H1 (cell line): ENCODE results near the gene FAM72A. TPM values are rescaled to one million over a fixed set of nuclear protein-coding genes. Genes with fewer than 3 reads are reported as not detected.
"Not testable (repeated sequence)": the region's sequence is repeated elsewhere in the genome, so short reads cannot be mapped to it uniquely, and the experiment has no call there.

ENCODE experiments used
- CTCF ChIA-PET: fragments of 300-600 bp; sonication (Branson Sonifier 250); formaldehyde crosslinking; loops from one replicate; lab custom pipeline; 2021; ENCODE audit not compliant: partially characterized antibody; lab: Charles Lee
- POLR2A ChIA-PET: fragments of 300-600 bp; sonication (Branson Sonifier 250); formaldehyde crosslinking; loops from one replicate; lab custom pipeline; 2021; ENCODE audit warnings: inconsistent platforms; ENCODE audit not compliant: partially characterized antibody; lab: Charles Lee
- DNase-seq, 2 experiments: peaks; one replicate each; pipeline versions ENCODE4 v3.0.0 to v3.0.0-alpha.2; 2010 to 2022; ENCODE audit warnings: low spot score in 2 of 2, low read depth in 1 of 2, mixed read lengths in 1 of 2
- FAIRE-seq: peaks from 2 replicates; lab custom pipeline; 2011; peaks lifted over from hg19 to GRCh38; lab: Jason Lieb, UNC
- H2AFZ ChIP-seq: 2 replicates; pipeline ENCODE4 v1.8.1; 2012; ENCODE audit warnings: low read length, inconsistent platforms
- H2AK5ac ChIP-seq: 2 replicates; pipeline ENCODE4 v1.6.1; 2013; ENCODE audit warnings: low read depth, low read length
- H2BK120ac ChIP-seq: replicated peaks from 2 replicates; pipeline ENCODE3; 2013; ENCODE audit warnings: low read depth, low read length, inconsistent platforms
- H2BK12ac ChIP-seq: 2 replicates; pipeline ENCODE4 v1.6.1; 2013; ENCODE audit warnings: low read depth, low read length
- H2BK15ac ChIP-seq: 2 replicates; pipeline ENCODE4 v1.6.1; 2013; ENCODE audit warnings: low read length
- H2BK20ac ChIP-seq: 2 replicates; pipeline ENCODE4 v1.6.1; 2013; ENCODE audit warnings: low read length
- H2BK5ac ChIP-seq: 2 replicates; pipeline ENCODE4 v1.6.1; 2013; ENCODE audit warnings: low read depth, low read length
- H3K14ac ChIP-seq: 2 replicates; pipeline ENCODE4 v1.6.1; 2013; ENCODE audit warnings: inconsistent platforms; ENCODE audit not compliant: insufficient read length
- H3K18ac ChIP-seq: 2 replicates; pipeline ENCODE4 v1.6.1; 2013; ENCODE audit warnings: low read length; ENCODE audit errors: extremely low read depth
- H3K23ac ChIP-seq: 2 replicates; pipeline ENCODE4 v1.6.1; 2013; ENCODE audit warnings: inconsistent platforms; ENCODE audit not compliant: insufficient read length
- H3K23me2 ChIP-seq: 2 replicates; pipeline ENCODE4 v1.6.1; 2013; ENCODE audit warnings: low read depth, low read length
- H3K27ac ChIP-seq: 2 replicates; pipeline ENCODE4 v1.6.1; 2011; ENCODE audit warnings: low read depth, low read length, inconsistent platforms
- H3K27me3 ChIP-seq, 4 experiments: replicated peaks in 1 of 4; 1 replicate in 1 of 4; 2 replicates in 3 of 4; pipeline versions ENCODE4 v1.6.1 to v1.8.1; 2011 to 2013; ENCODE audit warnings: low read length in 3 of 4, mild to moderate bottlenecking in 3 of 4, inconsistent platforms in 2 of 4, mixed read lengths in 2 of 4, moderate library complexity in 1 of 4; ENCODE audit not compliant: control insufficient read depth in 3 of 4, insufficient read depth in 3 of 4; ENCODE audit errors: extremely low read depth in 1 of 4
- H3K36me3 ChIP-seq, 4 experiments: 2 replicates each; pipeline versions ENCODE4 v1.6.1 to v1.8.1; 2011 to 2013; ENCODE audit warnings: mild to moderate bottlenecking in 4 of 4, low read length in 3 of 4, moderate library complexity in 2 of 4, control low read depth in 1 of 4, inconsistent platforms in 1 of 4; ENCODE audit not compliant: insufficient read depth in 4 of 4, control insufficient read depth in 2 of 4
- H3K4ac ChIP-seq: replicated peaks from 2 replicates; pipeline ENCODE3; 2013; ENCODE audit warnings: low read length, low read depth, mixed read lengths, inconsistent platforms; ENCODE audit not compliant: insufficient read length
- H3K4me1 ChIP-seq, 4 experiments: replicated peaks in 1 of 4; 1 replicate in 1 of 4; 2 replicates in 3 of 4; pipeline versions ENCODE4 v1.6.1 to v1.8.1; 2011 to 2013; ENCODE audit warnings: low read length in 3 of 4, inconsistent platforms in 2 of 4, mixed read lengths in 1 of 4; ENCODE audit not compliant: insufficient read depth in 4 of 4, control insufficient read depth in 3 of 4
- H3K4me2 ChIP-seq, 2 experiments: 2 replicates each; pipeline versions ENCODE4 v1.6.1 to v1.8.1; 2011 to 2013; ENCODE audit warnings: low read depth in 2 of 2, low read length in 2 of 2, control low read depth in 1 of 2, inconsistent platforms in 1 of 2, mild to moderate bottlenecking in 1 of 2; ENCODE audit not compliant: insufficient read depth in 1 of 2
- H3K4me3 ChIP-seq, 4 experiments: fragments of 200-600, 300-600 bp in 1 of 4; sonication (generic), shearing (Covaris generic), sonication (Bioruptor Twin) in 1 of 4; 2 replicates each; pipeline versions ENCODE4 v1.5.1 to v1.8.1; 2011 to 2016; ENCODE audit warnings: low read length in 4 of 4, low read depth in 3 of 4, control low read depth in 2 of 4, inconsistent platforms in 2 of 4, mild to moderate bottlenecking in 2 of 4, mixed read lengths in 1 of 4, moderate library complexity in 1 of 4; ENCODE audit not compliant: insufficient read depth in 2 of 4; ENCODE audit errors: extremely low read depth in 1 of 4
- H3K56ac ChIP-seq: replicated peaks from 2 replicates; pipeline ENCODE3; 2013; ENCODE audit warnings: low read depth, mild to moderate bottlenecking, mixed read lengths, low read length, inconsistent platforms; ENCODE audit not compliant: insufficient read length
- H3K79me1 ChIP-seq: 2 replicates; pipeline ENCODE4 v1.6.1; 2013; ENCODE audit warnings: low read depth, low read length, control low read depth
- H3K79me2 ChIP-seq, 2 experiments: 2 replicates each; pipeline versions ENCODE4 v1.6.1 to v1.8.1; 2012 to 2013; ENCODE audit warnings: low read length in 2 of 2, mild to moderate bottlenecking in 2 of 2, inconsistent platforms in 1 of 2; ENCODE audit not compliant: insufficient read depth in 2 of 2, control insufficient read depth in 1 of 2
- H3K9ac ChIP-seq, 4 experiments: replicated peaks in 1 of 4; 1 replicate in 1 of 4; 2 replicates in 3 of 4; pipeline versions ENCODE4 v1.6.1 to v1.8.1; 2011 to 2013; ENCODE audit warnings: low read depth in 3 of 4, low read length in 3 of 4, control low read depth in 2 of 4, mild to moderate bottlenecking in 2 of 4, moderate library complexity in 2 of 4, inconsistent platforms in 1 of 4; ENCODE audit errors: extremely low read depth in 1 of 4
- H3K9me3 ChIP-seq, 2 experiments: 2 replicates each; pipeline versions ENCODE4 v1.6.1 to v1.8.1; 2012 to 2013; ENCODE audit warnings: mild to moderate bottlenecking in 2 of 2, moderate library complexity in 2 of 2, control low read depth in 1 of 2, inconsistent platforms in 1 of 2, low read depth in 1 of 2, low read length in 1 of 2, mixed read lengths in 1 of 2; ENCODE audit not compliant: insufficient read depth in 2 of 2
- H4K20me1 ChIP-seq, 2 experiments: replicated peaks in 1 of 2; 2 replicates each; pipeline versions ENCODE3 to v1.8.1; 2011 to 2013; ENCODE audit warnings: inconsistent platforms in 2 of 2, low read length in 2 of 2, mild to moderate bottlenecking in 1 of 2; ENCODE audit not compliant: insufficient read depth in 2 of 2, control insufficient read depth in 1 of 2
- H4K5ac ChIP-seq: 2 replicates; pipeline ENCODE4 v1.6.1; 2013; ENCODE audit warnings: low read length, low read depth, mixed read lengths, inconsistent platforms; ENCODE audit not compliant: insufficient read length
- H4K8ac ChIP-seq: 2 replicates; pipeline ENCODE4 v1.8.0; 2013; ENCODE audit warnings: mild to moderate bottlenecking, moderate library complexity, low read length, inconsistent platforms; ENCODE audit not compliant: insufficient read depth; ENCODE audit errors: extremely low read depth
- H4K91ac ChIP-seq: replicated peaks from 2 replicates; pipeline ENCODE3; 2013; ENCODE audit warnings: low read length, mixed read lengths, inconsistent platforms; ENCODE audit not compliant: insufficient read length
- WGBS, 2 experiments: shearing (Covaris generic) in 1 of 2; methylation state at CpG; one replicate each; pipeline versions ENCODE4 v1.1.6 to v1.1.7; 2013 to 2015; ENCODE audit warnings: low lambda C conversion rate in 2 of 2, mixed read lengths in 2 of 2, inconsistent platforms in 1 of 2, low coverage in 1 of 2, missing lambda C conversion rate in 1 of 2; ENCODE audit not compliant: insufficient replicate concordance in 2 of 2, insufficient coverage in 1 of 2, insufficient read length in 1 of 2; ENCODE audit errors: extremely low coverage in 1 of 2, missing lambda C conversion rate in 1 of 2; 5-methylcytosine and 5-hydroxymethylcytosine counted together
- polyA plus RNA-seq, 7 experiments: library from polyadenylated mRNA; depleted of rRNA in 3 of 7; stranded (reverse) in 5 of 7; unstranded in 2 of 7; fragments of >200 nt in 5 of 7; fragments of 200-250 nt in 2 of 7; gene quantifications; 1 replicate in 5 of 7; 2 replicates in 1 of 7; 4 replicates in 1 of 7; pipeline versions ENCODE4 v1.2.1 to v1.2.3, GENCODE V29; 2011 to 2013; ENCODE audit warnings: missing spikeins in 2 of 7, mixed read lengths in 2 of 7
- total RNA-seq: library from RNA; stranded (reverse); fragmentation: NEBNext Ultra II Directional; extraction: Animal tissue kit (Norgen Biotek cat#: 25700); gene quantifications from 2 replicates; pipeline ENCODE4 v1.2.1, GENCODE V29; 2021

The FAM72A gene
- total and polyA plus RNA-seq, 2 of the 8 experiments (the other 6 are each of a cell fraction or from before 2014, with no cell fraction given) = 10.7 to 23.0 TPM

DNA sequence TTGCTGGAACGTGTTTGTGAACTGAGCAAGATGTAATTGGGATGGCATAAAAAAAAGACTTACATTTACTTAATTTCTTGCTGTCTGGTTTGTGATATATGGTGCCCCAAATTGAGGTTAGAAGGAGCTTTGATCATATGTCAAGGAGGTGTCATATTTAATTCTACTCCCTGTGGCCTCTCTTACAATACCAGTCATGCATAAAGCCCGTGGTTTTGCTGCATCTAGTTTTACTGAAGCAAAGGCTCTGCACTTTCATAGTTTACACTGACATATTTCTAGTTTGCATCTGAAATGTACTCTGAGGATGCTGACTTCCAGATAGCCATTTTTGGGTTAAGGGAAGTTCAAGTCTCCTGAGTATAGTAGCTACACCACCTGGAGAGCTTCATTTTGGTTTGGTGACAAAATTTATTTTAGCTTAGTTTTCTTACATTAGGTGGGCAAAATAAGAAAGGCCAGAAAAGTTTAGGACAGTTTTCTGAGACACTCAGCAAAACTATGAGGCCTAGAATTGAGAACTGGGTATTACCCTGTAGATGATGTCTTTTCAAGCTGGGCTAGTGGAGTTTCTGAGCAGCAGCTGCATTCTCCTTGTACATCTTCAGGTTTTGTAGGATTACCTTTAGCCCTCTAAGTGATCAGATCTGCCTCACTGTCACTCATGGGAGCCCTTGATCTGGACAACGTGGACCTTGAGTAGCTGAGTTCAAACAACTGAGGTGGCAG is 48.5 kb upstream of the FAM72A start:
- H3K79me2 ChIP-seq, FAIRE-seq, H4K8ac ChIP-seq, H4K5ac ChIP-seq, H3K18ac ChIP-seq, H3K4me3 ChIP-seq, CTCF ChIA-PET, H3K23ac ChIP-seq, H2BK20ac ChIP-seq, H4K20me1 ChIP-seq, H4K91ac ChIP-seq, H3K56ac ChIP-seq, H2AFZ ChIP-seq, H3K79me1 ChIP-seq, H3K4me2 ChIP-seq, DNase-seq, H3K27ac ChIP-seq, H2AK5ac ChIP-seq, H2BK5ac ChIP-seq, H3K36me3 ChIP-seq, H3K27me3 ChIP-seq, H2BK12ac ChIP-seq, H3K9me3 ChIP-seq, H2BK15ac ChIP-seq, H2BK120ac ChIP-seq, H3K4ac ChIP-seq, H3K14ac ChIP-seq, H3K4me1 ChIP-seq, H3K23me2 ChIP-seq, POLR2A ChIA-PET, H3K9ac ChIP-seq: not testable (repeated sequence)
- 94% methylated on average over 2 of the region's 3 CpGs; no CpG with 5 or more reads in 1 of the 2 experiments for WGBS, 2 experiments
